Dedifferentiated amniotic fluid mesenchymal stem cell (primary cell): ENCODE data around the gene CHMP4A.

Source experiments
- DNase-seq: peaks from one replicate; pipeline ENCODE4 v3.0.0-alpha.2; 2016; ENCODE audit errors: extremely low spot score

The CHMP4A gene

GRCh38 chr14:24178399-24179178 lies 34.7 kb downstream of the CHMP4A start:
- DNase-seq, result no peak

DNA sequence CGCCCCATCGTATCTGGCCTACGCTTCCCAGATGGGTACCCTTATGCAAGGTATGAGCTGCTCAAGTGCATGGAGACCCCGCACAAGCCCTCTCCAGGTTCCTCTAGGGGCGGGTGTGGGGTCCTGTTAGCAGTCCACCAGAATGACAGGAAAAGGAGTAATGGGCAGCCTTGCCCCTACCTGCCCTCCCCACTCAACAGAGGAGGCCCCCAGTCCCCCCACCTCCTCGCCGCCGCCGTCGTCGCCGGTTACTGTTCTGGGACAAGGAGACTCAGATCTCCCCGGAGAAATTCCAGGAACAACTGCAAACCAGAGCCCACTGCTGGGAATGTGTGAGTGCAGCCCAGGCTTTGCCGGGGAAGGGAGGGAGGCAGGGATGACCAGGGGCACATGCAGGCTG lies 35.4 kb downstream of the CHMP4A start:
- DNase-seq, result no peak

- DNase-seq, result no peak
Observed at GRCh38 chr14:24177041-24177825, 36.1 kb downstream of the CHMP4A start.

DNA sequence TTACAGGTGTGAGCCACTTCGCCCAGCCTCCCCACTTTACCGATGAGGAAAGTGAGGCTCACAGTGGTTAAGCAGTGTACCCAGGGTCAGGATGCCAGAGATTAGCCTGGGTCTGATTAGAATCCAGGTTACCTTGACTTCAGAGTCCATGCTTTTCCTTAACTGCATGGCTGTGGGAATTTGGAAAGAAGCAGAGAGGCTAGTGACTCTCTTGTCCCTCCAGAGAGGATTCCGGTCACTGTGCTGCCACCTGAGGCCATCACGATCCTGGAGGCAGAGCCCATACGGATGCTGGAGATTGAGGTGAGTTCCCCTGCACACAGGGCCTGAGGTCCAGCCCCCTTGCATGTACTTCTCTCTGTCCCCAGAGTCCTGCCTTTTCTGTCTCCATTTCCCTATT lies 36.7 kb downstream of the CHMP4A start:
- DNase-seq, result no peak

DNA sequence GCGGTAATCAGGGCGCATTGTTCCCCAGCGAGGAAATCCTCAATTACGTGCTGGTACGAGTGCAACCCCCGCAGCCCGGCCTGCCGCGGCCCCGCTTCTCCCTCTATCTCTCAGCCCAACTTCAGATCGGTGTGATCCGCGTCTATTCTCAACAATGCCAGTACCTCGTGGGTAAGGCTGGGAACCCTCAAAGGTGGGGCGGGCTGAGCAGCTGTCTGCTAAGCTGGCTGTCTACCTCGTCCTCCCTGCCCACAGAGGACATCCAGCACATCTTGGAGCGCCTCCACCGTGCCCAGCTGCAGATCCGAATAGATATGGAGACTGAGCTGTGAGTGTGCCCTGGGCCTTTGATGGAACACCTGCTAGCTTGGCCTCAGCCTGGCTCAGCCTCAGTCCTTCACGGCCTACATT lies 40.4 kb downstream of the CHMP4A start:
- DNase-seq, result no peak

DNA sequence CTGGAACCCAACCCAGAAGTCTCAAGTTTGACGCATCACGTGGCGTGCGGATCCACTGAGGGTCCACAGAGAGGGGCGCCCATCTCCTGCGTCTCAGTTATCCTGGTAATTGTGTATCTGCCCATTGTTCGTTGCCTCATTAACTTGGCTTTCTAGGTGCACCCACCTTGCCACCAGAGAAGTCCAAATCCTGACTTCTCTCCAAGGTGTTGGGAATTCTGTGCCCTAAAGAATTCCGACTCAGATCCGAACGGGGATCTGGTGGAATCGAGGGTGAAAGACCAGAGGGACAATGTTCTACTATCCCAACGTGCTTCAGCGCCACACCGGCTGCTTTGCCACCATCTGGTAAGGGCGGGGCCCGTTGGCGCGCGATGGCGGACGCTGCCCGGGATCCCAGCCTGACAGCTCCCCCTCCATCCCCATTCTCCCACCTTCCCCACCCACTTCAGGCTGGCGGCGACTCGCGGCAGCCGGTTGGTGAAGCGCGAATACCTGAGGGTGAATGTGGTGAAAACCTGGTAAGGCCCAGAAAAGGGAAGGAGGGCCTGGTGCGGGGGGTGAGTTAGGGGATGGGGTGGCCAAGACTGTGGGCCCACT lies 40.9 kb downstream of the CHMP4A start:
- DNase-seq, result no peak

DNA sequence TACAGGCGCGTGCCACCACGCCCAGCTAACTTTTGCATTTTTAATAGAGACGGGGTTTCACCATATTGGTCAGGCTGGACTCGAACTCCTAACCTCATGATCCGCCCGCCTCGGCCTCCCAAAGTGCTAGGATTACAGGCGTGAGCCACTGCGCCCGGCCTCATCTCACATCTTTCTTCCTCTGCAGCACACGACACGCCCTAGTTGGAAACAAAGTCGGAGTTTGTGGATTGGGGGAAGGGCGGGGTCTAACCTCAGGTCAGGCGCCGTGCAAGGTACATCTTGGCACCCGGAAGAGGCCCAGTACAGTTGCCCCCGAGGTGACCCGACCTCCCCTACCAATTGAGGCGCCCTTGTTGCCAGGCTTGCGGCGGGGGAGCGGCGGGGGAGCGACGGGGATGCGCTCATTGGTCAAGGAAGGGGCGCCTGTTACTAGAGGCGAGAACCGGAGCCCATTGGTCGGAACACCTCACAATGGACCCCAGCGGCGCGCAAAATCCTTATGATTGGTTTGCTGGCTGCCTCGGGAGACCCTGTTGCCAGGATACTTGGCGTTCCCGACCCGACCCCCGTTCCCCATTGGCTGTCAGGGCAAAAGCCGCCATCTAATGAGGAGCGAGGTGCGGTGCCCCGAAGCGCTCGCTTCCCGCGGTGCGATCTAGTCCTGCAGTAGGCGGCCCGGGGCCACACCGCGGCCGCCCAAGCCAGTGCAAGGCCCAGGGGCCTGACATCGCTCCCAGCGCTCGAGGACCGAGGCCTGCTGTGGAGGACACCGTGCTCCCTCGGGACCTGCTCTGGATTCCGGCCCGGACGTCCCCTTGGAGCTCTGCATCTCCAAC lies 41.6 kb downstream of the CHMP4A start, which contains the start of gene REC8:
REC8 (plus strand) TSS at position 659 of the 839 bp plus-strand sequence. CDS start 473 bp downstream, outside the sequence.
- no peak for DNase-seq

DNA sequence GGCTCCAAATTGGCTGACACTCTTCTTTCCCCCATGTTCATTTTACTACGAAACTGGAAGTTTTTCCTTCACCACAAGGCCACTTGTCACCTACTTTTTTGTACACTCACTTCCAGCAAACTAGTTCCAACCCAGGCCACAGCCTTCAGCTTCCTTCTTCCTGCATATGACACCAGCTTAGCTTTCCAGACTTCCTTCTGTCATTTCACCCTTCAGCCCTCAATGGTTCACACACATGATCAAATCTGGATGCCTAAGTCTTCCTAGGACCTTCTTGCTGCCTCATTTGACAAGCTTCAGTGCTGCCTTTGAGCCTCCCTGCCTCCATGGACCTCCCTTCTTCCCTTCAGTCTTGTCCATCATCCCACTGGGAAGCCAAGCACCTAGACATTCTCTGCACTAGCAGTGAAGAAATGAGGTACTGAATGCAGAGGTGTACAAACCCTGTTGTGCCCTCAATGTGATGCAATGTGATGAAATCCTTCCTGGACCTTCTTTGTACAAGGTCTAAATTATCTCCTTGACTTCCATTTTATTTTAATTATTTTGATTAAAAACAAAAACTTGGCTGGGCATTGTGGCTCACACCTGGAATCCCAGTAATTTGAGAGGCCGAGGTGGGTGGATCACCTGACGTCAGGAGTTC lies 45.7 kb downstream of the CHMP4A start:
- DNase-seq, result no peak

DNA sequence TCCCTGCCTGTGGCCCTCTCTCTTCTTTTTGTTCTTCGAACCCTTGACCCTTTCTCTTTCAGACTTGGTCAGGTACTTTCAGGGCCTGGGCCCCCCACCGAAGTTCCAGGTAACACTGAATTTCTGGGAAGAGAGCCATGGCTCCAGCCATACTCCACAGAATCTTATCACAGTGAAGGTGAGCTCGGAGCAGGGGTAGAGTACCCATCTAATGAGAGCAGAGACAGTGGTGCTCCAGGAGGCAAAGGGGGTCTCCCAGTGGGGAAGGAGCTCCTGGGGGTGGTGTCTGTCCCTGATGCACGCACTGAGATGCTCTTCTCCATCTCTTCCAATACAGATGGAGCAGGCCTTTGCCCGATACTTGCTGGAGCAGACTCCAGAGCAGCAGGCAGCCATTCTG lies 47.5 kb downstream of the CHMP4A start:
- no peak for DNase-seq

DNA sequence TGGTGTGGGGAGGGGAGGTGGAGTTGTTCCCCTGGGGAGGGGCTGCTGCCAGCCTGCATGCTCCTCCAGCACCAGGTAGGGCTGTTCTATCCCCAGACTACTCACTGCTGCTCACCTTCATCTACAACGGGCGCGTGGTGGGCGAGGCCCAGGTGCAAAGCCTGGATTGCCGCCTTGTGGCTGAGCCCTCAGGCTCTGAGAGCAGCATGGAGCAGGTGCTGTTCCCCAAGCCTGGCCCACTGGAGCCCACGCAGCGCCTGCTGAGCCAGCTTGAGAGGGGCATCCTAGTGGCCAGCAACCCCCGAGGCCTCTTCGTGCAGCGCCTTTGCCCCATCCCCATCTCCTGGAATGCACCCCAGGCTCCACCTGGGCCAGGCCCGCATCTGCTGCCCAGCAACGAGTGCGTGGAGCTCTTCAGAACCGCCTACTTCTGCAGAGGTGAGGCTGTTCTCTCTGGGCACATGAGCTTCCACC lies 48.7 kb downstream of the CHMP4A start:
- no peak for DNase-seq

DNA sequence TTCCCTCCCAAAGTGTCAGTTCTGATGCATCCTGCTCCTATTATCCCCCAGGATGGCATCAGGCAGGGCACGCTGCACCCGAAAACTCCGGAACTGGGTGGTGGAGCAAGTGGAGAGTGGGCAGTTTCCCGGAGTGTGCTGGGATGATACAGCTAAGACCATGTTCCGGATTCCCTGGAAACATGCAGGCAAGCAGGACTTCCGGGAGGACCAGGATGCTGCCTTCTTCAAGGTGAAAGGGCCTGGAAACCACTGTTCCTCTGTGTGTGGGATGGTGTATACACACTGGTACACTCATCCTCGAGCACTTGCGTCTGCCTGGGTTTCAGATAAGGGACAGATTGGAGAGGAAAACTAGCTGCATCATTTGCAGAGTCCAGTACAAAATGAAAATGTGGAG lies 51.2 kb downstream of the CHMP4A start:
- no peak for DNase-seq

- DNase-seq, result peak; percentile 86
Observed at GRCh38 chr14:24160850-24161804, 52.2 kb downstream of the CHMP4A start, which contains the start of gene IRF9. TSS of gene IRF9 (plus strand) at chr14:24161265. CDS start at chr14:24162145, 880 bp downstream.

DNA sequence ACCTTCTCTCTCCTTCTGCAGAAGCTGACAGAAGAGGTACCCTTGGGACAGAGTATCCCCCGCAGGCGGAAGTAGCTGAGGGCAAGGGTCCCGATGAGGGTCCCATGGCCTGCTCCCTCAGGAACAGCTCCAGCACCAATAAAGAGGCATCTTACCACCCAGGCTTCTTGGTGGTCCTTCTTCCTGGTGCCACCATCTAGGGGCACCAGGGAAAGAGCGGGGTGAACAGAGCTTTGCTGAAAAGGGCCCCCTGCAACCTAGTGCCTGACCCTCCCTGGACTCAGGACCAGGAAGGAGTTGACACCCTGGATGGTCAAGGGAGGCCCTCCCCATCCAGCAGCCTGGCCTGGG lies 52.8 kb downstream of the CHMP4A start:
- no peak for DNase-seq

GRCh38 chr14:24159777-24160498 lies 53.4 kb downstream of the CHMP4A start:
- no peak for DNase-seq
